Skin of body (tissue), 2 donors: ENCODE measurements around the gene SLC28A3. TPM values are rescaled to one million over a fixed set of nuclear protein-coding genes. Genes with fewer than 3 reads are reported as not detected.

Experiments
- DNase-seq: peaks from one replicate; lab custom pipeline; 2025; lab: John Stamatoyannopoulos, UW
- total RNA-seq: library from RNA; depleted of rRNA; stranded (reverse); fragments of >200 nt; gene quantifications from one replicate; pipeline ENCODE4 v1.2.3, GENCODE V29; 2014

The SLC28A3 gene
- total RNA-seq, 1 donor from 2014 or later = 4.9 TPM

DNA sequence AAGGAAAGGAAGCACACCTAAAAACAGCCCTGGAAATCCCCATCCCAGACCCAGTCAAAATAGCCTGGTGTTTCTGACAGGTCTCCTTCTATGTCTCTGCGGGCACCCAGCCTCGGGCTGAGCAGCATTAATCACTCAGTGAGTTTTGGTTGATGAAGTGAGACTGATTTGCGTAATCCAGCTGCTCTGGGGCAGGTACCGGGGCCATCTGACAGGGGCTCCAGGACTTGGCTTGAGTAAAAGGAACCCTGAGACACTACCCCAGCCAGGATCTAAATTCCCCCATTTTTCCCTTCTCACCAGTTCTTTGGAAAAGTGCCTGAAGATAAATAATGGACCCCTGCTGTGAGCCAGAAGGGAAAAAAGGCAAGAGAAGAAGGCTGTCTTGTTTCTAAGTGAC is 596 bp downstream of the SLC28A3 start:
- DNase-seq = no peak

DNA sequence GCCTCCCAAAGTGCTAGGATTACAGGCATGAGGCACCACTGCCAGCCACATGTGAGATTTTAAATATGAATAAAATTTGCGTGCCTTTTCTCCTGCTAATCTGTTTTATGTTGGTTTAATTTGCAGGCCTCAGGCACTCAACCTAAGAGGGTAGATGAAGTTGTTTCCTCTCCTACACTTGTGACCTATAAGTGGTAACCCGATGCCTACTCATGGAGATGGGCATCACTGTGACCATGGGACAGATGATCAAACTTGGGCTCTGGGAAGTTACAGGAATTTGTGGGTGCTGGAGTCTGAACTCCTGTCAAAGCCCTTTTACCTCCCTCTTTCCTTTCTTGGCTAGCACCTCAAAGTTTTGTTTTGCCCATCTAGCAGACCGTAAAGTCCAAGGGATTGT is 1.1 kb downstream of the SLC28A3 start:
- DNase-seq = no peak

GRCh38 chr9:84338792-84339191 is 1.8 kb downstream of the SLC28A3 start:
- no peak for DNase-seq

- no peak for DNase-seq
These were observed 3.3 kb downstream of the SLC28A3 start for GRCh38 chr9:84337252-84337651.

- DNase-seq = no peak
These were observed 9.3 kb downstream of the SLC28A3 start for GRCh38 chr9:84331119-84331809.

DNA sequence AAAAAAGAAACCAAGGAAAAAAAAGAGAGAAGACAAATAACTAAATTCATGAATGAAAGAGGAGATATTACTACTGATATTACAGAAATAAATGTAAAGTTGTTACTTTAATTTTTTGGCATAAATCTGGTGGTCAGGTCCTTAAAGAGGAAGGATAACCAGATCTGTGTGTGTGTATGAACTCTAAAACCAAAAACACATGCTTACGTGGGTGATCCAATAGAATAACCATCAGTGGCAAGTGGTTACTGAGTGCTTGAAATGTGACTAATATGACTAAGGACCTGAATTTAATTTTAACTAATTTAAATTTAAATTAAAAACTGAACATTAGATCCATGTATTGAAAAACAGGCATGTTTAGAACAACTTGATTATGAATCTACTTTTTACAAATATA is 10.3 kb downstream of the SLC28A3 start:
- DNase-seq = no peak

- DNase-seq = no peak
These were observed 13.4 kb downstream of the SLC28A3 start for GRCh38 chr9:84327184-84327583.

- DNase-seq = no peak
These were observed 15.1 kb downstream of the SLC28A3 start for GRCh38 chr9:84325347-84325973.

- no peak for DNase-seq
These were observed 15.7 kb downstream of the SLC28A3 start for GRCh38 chr9:84324811-84325210.

DNA sequence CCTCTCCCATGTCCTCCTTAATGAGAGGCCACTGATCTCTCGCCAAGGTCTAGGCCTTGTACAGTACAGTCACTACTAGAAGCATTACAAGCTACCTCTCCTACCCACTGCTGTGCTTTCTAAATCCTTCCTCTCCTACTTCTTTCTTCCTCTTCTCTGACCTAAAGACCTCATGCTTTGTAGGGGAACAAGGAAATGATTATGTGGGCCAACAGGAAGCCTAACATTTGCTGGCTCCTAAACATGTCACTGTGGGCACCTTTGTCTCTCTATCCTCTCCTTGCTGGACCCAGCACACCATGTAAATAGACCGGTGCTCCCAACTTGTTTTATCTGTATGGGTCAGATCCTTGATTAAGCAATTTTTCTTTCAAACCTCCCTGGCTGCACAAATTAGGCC is 16.7 kb downstream of the SLC28A3 start:
- no peak for DNase-seq

DNA sequence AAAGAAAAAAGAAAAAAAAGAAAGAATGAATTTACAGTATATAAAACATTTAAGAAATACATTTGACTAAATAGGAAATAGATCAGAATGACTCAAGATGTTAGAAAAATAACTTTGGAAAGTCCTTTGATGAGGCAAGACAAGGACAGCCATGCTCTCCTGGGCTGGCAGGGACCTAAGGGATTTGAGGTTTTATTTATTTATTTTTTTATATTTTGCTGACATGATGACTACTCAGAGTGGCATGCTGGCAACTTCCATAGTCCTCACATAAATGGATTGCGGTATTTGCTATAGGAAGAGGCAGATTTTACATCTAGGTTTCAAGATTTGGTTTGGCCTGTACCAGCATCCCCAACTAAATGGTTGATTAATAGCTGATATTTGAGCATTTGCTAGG is 17.7 kb downstream of the SLC28A3 start:
- no peak for DNase-seq

DNA sequence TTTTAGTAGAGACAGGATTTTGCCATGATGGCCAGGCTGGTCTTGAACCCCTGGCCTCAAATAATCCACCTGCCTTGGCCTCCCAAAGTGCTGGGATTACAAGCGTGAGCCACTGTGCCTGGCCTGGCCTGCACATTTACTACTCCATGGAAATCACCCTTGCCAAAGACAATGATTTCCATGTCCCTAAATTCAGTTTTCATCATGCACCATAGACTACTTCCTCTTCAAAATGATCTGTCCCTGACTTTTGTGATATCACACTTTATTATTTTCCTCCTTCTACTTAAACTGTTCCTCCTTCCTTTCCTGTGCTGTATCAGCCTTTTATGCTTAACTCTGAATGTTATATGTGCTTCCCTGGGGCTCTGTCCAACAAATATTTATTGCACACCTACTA is 20.3 kb downstream of the SLC28A3 start:
- no peak for DNase-seq

GRCh38 chr9:84319632-84320031 is 20.9 kb downstream of the SLC28A3 start:
- no peak for DNase-seq

GRCh38 chr9:84318981-84319380 is 21.6 kb downstream of the SLC28A3 start:
- no peak for DNase-seq

GRCh38 chr9:84317563-84317962 is 23.0 kb downstream of the SLC28A3 start:
- DNase-seq = no peak

DNA sequence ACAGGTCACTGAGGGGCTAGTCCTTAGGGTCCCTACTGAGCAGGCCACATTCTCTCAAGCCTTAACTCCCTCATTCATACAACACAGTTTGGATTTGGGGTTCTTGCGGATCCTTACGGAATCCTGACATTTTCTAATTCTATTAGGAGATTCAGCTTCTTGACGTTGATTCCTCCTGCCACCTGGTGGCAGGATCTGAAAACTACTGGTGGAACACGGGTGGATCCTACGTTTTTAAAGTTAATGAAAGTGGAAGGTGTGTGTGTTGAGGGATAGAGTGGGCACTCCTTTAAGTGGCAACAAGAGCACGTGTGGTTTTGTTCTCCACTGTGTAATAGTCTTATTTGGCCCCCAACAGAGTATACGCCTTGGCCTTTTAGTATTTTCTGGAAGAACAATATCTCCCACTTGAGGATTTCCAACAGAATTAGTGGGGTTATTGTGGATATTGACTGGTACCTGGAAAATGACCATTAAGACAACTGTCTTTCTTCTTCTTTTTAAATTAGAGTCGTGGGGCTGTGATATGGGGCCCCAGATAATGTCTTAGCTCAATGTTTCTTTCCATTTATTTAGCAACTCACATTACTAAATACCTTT is 25.2 kb downstream of the SLC28A3 start:
- peak; percentile 23 for DNase-seq

GRCh38 chr9:84314306-84314705 is 26.3 kb downstream of the SLC28A3 start:
- DNase-seq = no peak

DNA sequence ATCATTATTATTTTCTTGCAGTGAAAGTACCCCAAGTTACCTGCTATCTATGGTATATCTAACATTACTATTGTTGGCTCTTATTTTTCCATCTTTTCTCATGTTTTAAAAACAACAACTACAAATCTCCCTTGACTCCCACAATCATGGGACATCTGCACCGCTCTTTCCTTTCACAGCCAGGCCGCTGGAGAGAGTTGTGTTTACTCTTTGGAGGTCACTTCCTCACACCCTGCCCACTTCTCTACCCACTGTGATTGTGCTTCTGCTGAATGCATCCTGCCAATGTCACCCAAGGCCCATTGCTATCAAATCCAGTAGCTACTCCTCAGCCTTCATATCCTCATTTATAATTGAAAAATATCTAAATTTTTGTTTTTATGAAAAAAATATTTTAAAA is 29.7 kb downstream of the SLC28A3 start:
- DNase-seq = no peak

- DNase-seq = no peak
These were observed 34.9 kb downstream of the SLC28A3 start for GRCh38 chr9:84305497-84306131.

DNA sequence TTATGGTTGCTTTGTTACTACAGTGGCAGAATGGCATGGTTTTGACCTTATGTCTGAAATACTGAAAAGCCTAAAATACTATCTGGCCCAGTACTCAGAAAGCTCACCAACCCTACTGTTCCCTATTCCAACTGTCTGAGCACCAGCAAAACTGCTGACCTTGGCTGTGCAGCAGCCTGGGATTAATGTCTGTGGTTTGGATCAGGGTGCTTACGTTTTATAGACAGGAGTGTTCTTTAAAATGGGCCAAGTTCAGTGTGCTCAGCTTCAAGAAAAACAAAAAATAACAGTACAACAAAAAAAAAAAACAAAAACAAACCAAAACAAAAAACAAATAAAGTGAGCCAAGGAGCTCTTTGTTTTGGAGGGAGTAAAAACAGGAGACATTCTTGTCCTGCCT is 36.4 kb downstream of the SLC28A3 start:
- no peak for DNase-seq

GRCh38 chr9:84303061-84303460 is 37.5 kb downstream of the SLC28A3 start:
- DNase-seq = no peak

DNA sequence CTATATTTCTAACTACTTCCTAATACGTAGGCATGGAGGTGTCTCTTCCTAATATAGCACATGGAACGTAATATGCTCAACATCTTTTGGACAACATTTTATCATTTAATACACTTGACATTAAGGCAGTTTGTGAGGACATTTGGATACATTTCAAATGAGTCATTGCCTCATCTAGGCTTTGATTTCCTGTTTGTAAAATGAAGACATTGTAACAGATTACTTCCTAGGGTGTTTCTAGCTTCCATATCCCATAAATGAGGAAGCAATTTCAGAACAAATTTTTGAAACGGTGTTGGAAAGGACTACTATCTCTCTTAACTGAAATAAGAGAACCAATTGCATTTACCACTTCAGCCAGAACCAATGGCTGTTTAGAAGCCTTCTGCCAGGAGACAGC is 38.7 kb downstream of the SLC28A3 start:
- DNase-seq = no peak

- DNase-seq = no peak
These were observed 40.3 kb downstream of the SLC28A3 start for GRCh38 chr9:84300271-84300670.
